HepG2 (cell line): ENCODE results near the gene MICOS13. TPM values are rescaled to one million over a fixed set of nuclear protein-coding genes. Genes with fewer than 3 reads are reported as not detected.

ENCODE experiments used
- AGO1 ChIP-seq: fragments of 200-400 bp; formaldehyde crosslinking; IDR thresholded peaks from 2 replicates; pipeline ENCODE4 v1.6.1; 2017; ENCODE audit warnings: mild to moderate bottlenecking, low read depth, low read length, moderate library complexity; ENCODE audit not compliant: poor library complexity, severe bottlenecking
- ARID4A ChIP-seq: sonication (generic); formaldehyde crosslinking; IDR thresholded peaks from 2 replicates; pipeline ENCODE4 v1.5.0; 2020; ENCODE audit warnings: mild to moderate bottlenecking, missing genetic modification reagents, borderline replicate concordance
- DZIP1 ChIP-seq: sonication (generic); formaldehyde crosslinking; IDR thresholded peaks from 2 replicates; pipeline ENCODE4 v1.5.0; 2020; ENCODE audit warnings: mild to moderate bottlenecking, missing genetic modification reagents
- ELF4 ChIP-seq: sonication (generic); formaldehyde crosslinking; IDR thresholded peaks from 2 replicates; pipeline ENCODE4 v1.5.0; 2020; ENCODE audit warnings: missing genetic modification reagents, mild to moderate bottlenecking, moderate library complexity, borderline replicate concordance
- HMG20B ChIP-seq: conservative IDR thresholded peaks from 2 replicates; pipeline ENCODE4 v1.6.1; 2016; ENCODE audit warnings: missing genetic modification reagents, missing compliant biosample characterization
- JUN ChIP-seq: sonication (generic); formaldehyde crosslinking; IDR thresholded peaks from 2 replicates; pipeline ENCODE4 v1.4.0; 2020; ENCODE audit warnings: mild to moderate bottlenecking, missing genetic modification reagents
- MAZ ChIP-seq, 2 experiments: sonication (generic) in 1 of 2; formaldehyde crosslinking in 1 of 2; IDR thresholded peaks; 2 replicates each; pipeline versions ENCODE4 v1.5.0 to v1.6.1; 2012 to 2020; ENCODE audit warnings: low read depth in 2 of 2, mild to moderate bottlenecking in 2 of 2, borderline replicate concordance in 1 of 2, improper control_type of control experiment in 1 of 2, low read length in 1 of 2, missing genetic modification reagents in 1 of 2, moderate library complexity in 1 of 2
- NCOA2 ChIP-seq: sonication (generic); formaldehyde crosslinking; IDR thresholded peaks from 2 replicates; pipeline ENCODE4 v1.8.0; 2022; ENCODE audit warnings: inconsistent platforms
- NONO ChIP-seq, 2 experiments: fragments of 450-650 bp in 1 of 2; sonication (generic) in 1 of 2; formaldehyde crosslinking in 1 of 2; IDR thresholded peaks in 1 of 2; conservative IDR thresholded peaks in 1 of 2; 2 replicates each; pipeline versions ENCODE4 v1.6.1 to v1.8.0; 2017 to 2022; ENCODE audit warnings: mild to moderate bottlenecking in 1 of 2, missing genetic modification reagents in 1 of 2, moderate library complexity in 1 of 2
- TP53 ChIP-seq: sonication (generic); formaldehyde crosslinking; conservative IDR thresholded peaks from 2 replicates; pipeline ENCODE4 v1.4.0; 2020; ENCODE audit warnings: missing genetic modification reagents
- ZNF441 ChIP-seq: sonication (generic); formaldehyde crosslinking; IDR thresholded peaks from 2 replicates; pipeline ENCODE4 v1.7.0; 2021; ENCODE audit warnings: missing genetic modification reagents, borderline replicate concordance
- ZNF564 ChIP-seq: sonication (generic); formaldehyde crosslinking; IDR thresholded peaks from 2 replicates; pipeline ENCODE4 v1.8.1; 2023; ENCODE audit warnings: mild to moderate bottlenecking, missing genetic modification reagents
- ZXDC ChIP-seq: sonication (generic); formaldehyde crosslinking; IDR thresholded peaks from 2 replicates; pipeline ENCODE4 v1.5.0; 2020; ENCODE audit warnings: mild to moderate bottlenecking, missing genetic modification reagents
- polyA plus RNA-seq, 8 experiments: library from polyadenylated mRNA; depleted of rRNA in 3 of 8; stranded (reverse) in 7 of 8; unstranded in 1 of 8; fragments of >200 nt; fragmentation: Illumina TruSeq in 4 of 8; extraction: Trizol in 4 of 8; gene quantifications; 2 replicates each; pipeline versions ENCODE4 v1.2.1 to v1.2.3, GENCODE V29; 2011 to 2016; ENCODE audit warnings: low read depth in 4 of 8, missing spikeins in 1 of 8, mixed read lengths in 1 of 8; ENCODE audit not compliant: insufficient read depth in 1 of 8
- total RNA-seq, 5 experiments: library from RNA; depleted of rRNA; stranded (reverse); fragments of >200 nt; fragmentation: Illumina TruSeq; extraction: Trizol; gene quantifications; 2 replicates each; pipeline ENCODE4 v1.2.3, GENCODE V29; 2016; ENCODE audit warnings: low read depth in 1 of 5
- TF ChIP-seq, protein P1 (sequence below): sonication (generic); formaldehyde crosslinking; conservative IDR thresholded peaks from 2 replicates; pipeline ENCODE4 v1.4.0; 2020; ENCODE audit warnings: missing genetic modification reagents

Gene MICOS13
- total and polyA plus RNA-seq, 2 of the 13 experiments (the other 11 are each of a cell fraction or from before 2014, with no cell fraction given): 28.8 to 35.4 TPM

DNA sequence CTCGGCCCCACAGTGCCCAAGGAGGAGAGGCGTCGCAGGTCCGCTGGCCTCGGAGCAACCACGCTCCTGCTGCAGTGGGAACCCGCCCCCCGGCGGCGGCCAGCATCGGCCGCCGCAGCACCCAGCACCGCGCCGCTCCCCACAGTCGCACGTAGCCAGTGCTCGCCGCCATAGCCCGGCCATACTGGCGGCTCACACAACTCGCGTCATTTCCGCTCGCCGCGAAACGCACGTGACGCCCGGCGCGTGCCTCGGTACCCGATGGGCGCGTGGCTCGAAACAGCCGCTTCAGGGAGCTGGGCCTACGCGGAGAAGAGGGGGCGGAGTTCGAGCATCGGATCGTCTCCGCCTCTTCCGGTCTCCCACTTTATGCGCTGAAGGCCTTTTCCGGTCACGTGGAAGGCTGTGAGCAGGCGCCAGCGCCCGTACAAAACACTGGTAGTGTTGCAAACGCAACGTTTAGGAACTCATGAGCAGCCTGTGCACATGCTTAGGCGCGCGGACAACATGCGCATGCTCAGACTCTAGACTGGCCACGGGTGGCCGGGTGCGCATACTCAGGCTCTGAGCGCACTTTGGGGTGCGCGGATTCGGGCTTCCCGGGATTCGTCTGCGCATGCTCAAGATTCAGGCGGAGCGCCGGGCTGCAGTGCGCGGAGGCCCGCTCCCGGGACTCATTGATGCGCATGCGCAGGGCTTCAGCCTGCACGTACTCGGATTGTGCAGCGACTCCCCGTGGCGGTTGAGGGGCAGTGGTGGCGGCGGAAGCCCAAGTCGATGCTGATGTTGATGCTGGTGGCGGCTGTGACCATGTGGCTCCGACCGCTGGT lies 39.9 kb upstream of the MICOS13 start, which contains the start of the genes CATSPERD and LONP1 (continued):
- no peak for TF ChIP-seq ZXDC (CRISPR knock-in tag)
- peak; percentile 47 for TF ChIP-seq AGO1
- TF ChIP-seq NONO (IDR thresholded peaks at IDR 0.05): no peak
- TF ChIP-seq NONO (CRISPR knock-in tag; conservative IDR thresholded peaks at IDR 0.05): peak; percentile 97
- TF ChIP-seq, protein P1, sequence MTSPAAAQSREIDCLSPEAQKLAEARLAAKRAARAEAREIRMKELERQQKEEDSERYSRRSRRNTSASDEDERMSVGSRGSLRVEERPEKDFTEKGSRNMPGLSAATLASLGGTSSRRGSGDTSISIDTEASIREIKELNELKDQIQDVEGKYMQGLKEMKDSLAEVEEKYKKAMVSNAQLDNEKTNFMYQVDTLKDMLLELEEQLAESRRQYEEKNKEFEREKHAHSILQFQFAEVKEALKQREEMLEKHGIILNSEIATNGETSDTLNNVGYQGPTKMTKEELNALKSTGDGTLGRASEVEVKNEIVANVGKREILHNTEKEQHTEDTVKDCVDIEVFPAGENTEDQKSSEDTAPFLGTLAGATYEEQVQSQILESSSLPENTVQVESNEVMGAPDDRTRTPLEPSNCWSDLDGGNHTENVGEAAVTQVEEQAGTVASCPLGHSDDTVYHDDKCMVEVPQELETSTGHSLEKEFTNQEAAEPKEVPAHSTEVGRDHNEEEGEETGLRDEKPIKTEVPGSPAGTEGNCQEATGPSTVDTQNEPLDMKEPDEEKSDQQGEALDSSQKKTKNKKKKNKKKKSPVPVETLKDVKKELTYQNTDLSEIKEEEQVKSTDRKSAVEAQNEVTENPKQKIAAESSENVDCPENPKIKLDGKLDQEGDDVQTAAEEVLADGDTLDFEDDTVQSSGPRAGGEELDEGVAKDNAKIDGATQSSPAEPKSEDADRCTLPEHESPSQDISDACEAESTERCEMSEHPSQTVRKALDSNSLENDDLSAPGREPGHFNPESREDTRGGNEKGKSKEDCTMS: no peak
- TF ChIP-seq JUN (CRISPR knock-in tag): peak; percentile 51; the same call in 1 of the 2 replicates
- TF ChIP-seq MAZ (IDR thresholded peaks at IDR 0.05; ENCODE audit: borderline replicate concordance, low read depth, low read length): peak; percentile 69; the same call in 1 of the 2 replicates
- TF ChIP-seq MAZ (CRISPR knock-in tag; IDR thresholded peaks at IDR 0.05; ENCODE audit: low read depth): peak; percentile 64; the same call in 1 of the 2 replicates
- TF ChIP-seq DZIP1 (CRISPR knock-in tag): peak; percentile 75
- TF ChIP-seq ARID4A (CRISPR knock-in tag): peak; percentile 97
- TF ChIP-seq TP53 (CRISPR knock-in tag): peak; percentile 76; the same call in 1 of the 2 replicates
- 0 out of 2 replicates have a peak, but pooled peaks have one; percentile 43 for TF ChIP-seq HMG20B (CRISPR knock-in tag)
- no peak for TF ChIP-seq ELF4 (CRISPR knock-in tag)
- peak; percentile 79 for TF ChIP-seq ZNF564
- peak; percentile 61 for TF ChIP-seq NCOA2
- peak; percentile 67; the same call in 1 of the 2 replicates for TF ChIP-seq ZNF441 (CRISPR knock-in tag)
